Smooth muscle cell (in vitro differentiated cells): ENCODE results near the gene TRAPPC5. TPM values are rescaled to one million over a fixed set of nuclear protein-coding genes. Genes with fewer than 3 reads are reported as not detected.

Experiments used
- DNase-seq: peaks from one replicate; lab custom pipeline; 2025; ENCODE audit not compliant: unreplicated experiment; lab: John Stamatoyannopoulos, UW
- H2AFZ ChIP-seq: fragments of 200-600 bp; sonication (generic); 2 replicates; pipeline ENCODE4 v1.6.0; 2016; ENCODE audit warnings: antibody characterized with exemption, low read depth, mild to moderate bottlenecking
- H3F3A ChIP-seq: fragments of 200-600 bp; sonication (generic); 2 replicates; pipeline ENCODE4 v1.6.0; 2017; ENCODE audit warnings: antibody characterized with exemption, low read depth
- H3K27ac ChIP-seq: fragments of 200-600 bp; sonication (generic); 2 replicates; pipeline ENCODE4 v1.5.1; 2016; ENCODE audit warnings: low read depth, mild to moderate bottlenecking
- H3K27me3 ChIP-seq: fragments of 200-600 bp; sonication (generic); 2 replicates; pipeline ENCODE4 v1.6.1; 2016; ENCODE audit warnings: low read depth, mild to moderate bottlenecking
- H3K36me3 ChIP-seq: fragments of 200-600 bp; sonication (generic); 2 replicates; pipeline ENCODE4 v1.5.1; 2016; ENCODE audit warnings: low read depth
- H3K4me1 ChIP-seq: fragments of 200-600 bp; sonication (generic); 2 replicates; pipeline ENCODE4 v1.5.1; 2016; ENCODE audit warnings: low read depth
- H3K4me2 ChIP-seq: fragments of 200-600 bp; sonication (generic); 2 replicates; pipeline ENCODE4 v1.6.0; 2016; ENCODE audit warnings: mild to moderate bottlenecking
- H3K4me3 ChIP-seq: fragments of 200-600 bp; sonication (generic); 2 replicates; pipeline ENCODE4 v1.5.1; 2016; ENCODE audit warnings: mild to moderate bottlenecking
- H3K79me2 ChIP-seq: fragments of 200-600 bp; sonication (generic); 2 replicates; pipeline ENCODE4 v1.6.0; 2016; ENCODE audit warnings: low read depth, mild to moderate bottlenecking
- H3K9ac ChIP-seq: fragments of 200-600 bp; sonication (generic); 2 replicates; pipeline ENCODE4 v1.6.0; 2016; ENCODE audit warnings: low read depth
- H3K9me3 ChIP-seq: fragments of 200-600 bp; sonication (generic); replicated peaks from 2 replicates; pipeline ENCODE4 v1.5.1; 2016; ENCODE audit warnings: low read depth
- H4K20me1 ChIP-seq: fragments of 200-600 bp; sonication (generic); 2 replicates; pipeline ENCODE4 v1.6.0; 2016; ENCODE audit warnings: low read depth
- CTCF ChIP-seq: fragments of 200-600 bp; sonication (generic); IDR thresholded peaks from 2 replicates; pipeline ENCODE4 v1.5.1; 2017; ENCODE audit warnings: borderline replicate concordance, mild to moderate bottlenecking, antibody characterized with exemption; ENCODE audit not compliant: insufficient read depth, poor library complexity, severe bottlenecking
- WGBS: methylation state at CpG from one replicate; pipeline ENCODE4 v1.1.7; 2016; ENCODE audit warnings: low lambda C conversion rate; 5-methylcytosine and 5-hydroxymethylcytosine counted together
- polyA plus RNA-seq: library from polyadenylated mRNA; unstranded; fragments of >200 nt; fragmentation: Nextera tagmentation; extraction: Ambion mirVana; gene quantifications from 2 replicates; pipeline ENCODE4 v1.2.1, GENCODE V29; 2016
- total RNA-seq: library from RNA; depleted of rRNA; stranded (reverse); fragments of >200 nt; gene quantifications from 2 replicates; pipeline ENCODE4 v1.2.3, GENCODE V29; 2014

The TRAPPC5 gene
- total and polyA plus RNA-seq, 2 experiments from 2014 or later = 61.8 to 166 TPM

- H2AFZ ChIP-seq = no peak overlapping the region
- no peak overlapping the region for H3K4me3 ChIP-seq
- DNase-seq = no peak
- H3K79me2 ChIP-seq = no peaks in the 10 kb centered on the region
- H4K20me1 ChIP-seq = no peaks in the 10 kb centered on the region
- no peaks in the 10 kb centered on the region for H3K4me1 ChIP-seq
- no peak overlapping the region for H3K9ac ChIP-seq
- no peak for TF ChIP-seq CTCF
- WGBS = 77% methylated on average over 4 of the region's 4 CpGs
- H3K27ac ChIP-seq = no peak overlapping the region
- no peaks in the 10 kb centered on the region for H3K9me3 ChIP-seq
- peaks cover 12% of the 10 kb centered on the region for H3K27me3 ChIP-seq
- no peaks in the 10 kb centered on the region for H3K36me3 ChIP-seq
- no peaks in the 10 kb centered on the region for H3F3A ChIP-seq
- no peak overlapping the region for H3K4me2 ChIP-seq
Measured at GRCh38 chr19:7694499-7694898, 13.9 kb downstream of the TRAPPC5 start.

DNA sequence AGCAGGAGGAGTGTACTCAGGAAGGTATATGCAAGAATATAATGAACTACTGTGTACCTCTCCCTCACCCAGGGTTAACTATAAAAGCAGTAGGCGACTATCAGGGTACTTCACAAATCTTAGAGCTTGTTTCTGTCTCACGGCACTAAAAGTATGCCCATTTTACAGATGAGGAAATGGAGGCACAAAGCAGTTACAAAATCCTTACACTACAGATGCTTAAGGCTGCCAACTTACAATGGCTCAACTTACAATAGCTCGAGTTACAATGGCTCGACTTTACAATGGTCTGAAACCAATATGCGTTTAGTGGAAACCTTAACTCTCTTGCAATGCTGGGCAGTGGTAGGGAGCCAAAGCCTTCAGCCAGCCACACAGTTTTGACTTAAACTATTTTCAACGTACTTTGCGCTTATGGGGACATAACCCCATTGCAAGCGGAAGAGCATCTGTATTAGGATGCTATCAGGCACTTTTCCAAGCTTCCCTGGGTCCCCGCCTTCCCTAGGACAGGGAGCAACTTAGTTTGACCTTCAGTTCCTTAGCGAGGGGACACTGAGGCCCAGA is 17.2 kb downstream of the TRAPPC5 start:
- WGBS = 85% methylated on average over 10 of the region's 10 CpGs
- Histone ChIP-seq H4K20me1 (no peaks in the 10 kb centered on the region), H3K27ac (no peak overlapping the region), H3K9ac (no peak overlapping the region), H2AFZ (no peak overlapping the region), H3K4me3 (no peak overlapping the region), H3K27me3 (peaks cover 12% of the 10 kb centered on the region), H3F3A (no peaks in the 10 kb centered on the region), H3K79me2 (no peaks in the 10 kb centered on the region), H3K36me3 (no peaks in the 10 kb centered on the region), H3K4me2 (no peak overlapping the region), H3K9me3 (no peaks in the 10 kb centered on the region), H3K4me1 (no peaks in the 10 kb centered on the region)
- no peak for TF ChIP-seq CTCF
- no peak for DNase-seq

GRCh38 chr19:7698583-7698982 is 17.9 kb downstream of the TRAPPC5 start:
- no peak overlapping the region for H3K4me3 ChIP-seq

More at GRCh38 chr19:7698583-7698982, 17.9 kb downstream of the TRAPPC5 start:
- no peak overlapping the region for H3K27ac ChIP-seq
- TF ChIP-seq CTCF = no peak
- no peaks in the 10 kb centered on the region for H4K20me1 ChIP-seq
- H3K27me3 ChIP-seq = peaks cover 12% of the 10 kb centered on the region
- WGBS = 72% methylated on average over 3 of the region's 11 CpGs
- no peaks in the 10 kb centered on the region for H3K9me3 ChIP-seq
- no peak overlapping the region for H3K9ac ChIP-seq
- no peak for DNase-seq
- H3K4me2 ChIP-seq = no peak overlapping the region
- no peak overlapping the region for H2AFZ ChIP-seq
- H3F3A ChIP-seq = no peaks in the 10 kb centered on the region
- no peaks in the 10 kb centered on the region for H3K79me2 ChIP-seq
- no peaks in the 10 kb centered on the region for H3K36me3 ChIP-seq
- no peaks in the 10 kb centered on the region for H3K4me1 ChIP-seq
